Measurements from ENCODE around the gene REC8. TPM values are rescaled to one million over a fixed set of nuclear protein-coding genes. Genes with fewer than 3 reads are reported as not detected.

REC8 gene
- total and polyA plus RNA-seq, 2 of the 13 experiments (the other 11 are each of a cell fraction or from before 2014, with no cell fraction given) = 3.4 to 14.7 TPM

- TF ChIP-seq ZNF597 (CRISPR knock-in tag; IDR thresholded peaks at IDR 0.05) = no peak
- no peak for TF ChIP-seq MAFG (CRISPR knock-in tag; IDR thresholded peaks at IDR 0.05)
- TF ChIP-seq HNF4A (CRISPR knock-in tag; IDR thresholded peaks at IDR 0.05) = peak; percentile 70
- TF ChIP-seq ZEB1 (IDR thresholded peaks at IDR 0.05; ENCODE audit: insufficient replicate concordance, low read depth) = no peak
- peak; percentile 38; the same call in 1 of the 2 replicates for TF ChIP-seq ZBTB39 (CRISPR knock-in tag; IDR thresholded peaks at IDR 0.05)
- TF ChIP-seq CREM (IDR thresholded peaks at IDR 0.05) = peak; percentile 98
- TF ChIP-seq CREM (CRISPR knock-in tag; IDR thresholded peaks at IDR 0.05) = peak; percentile 87
- peak; percentile 99 for TF ChIP-seq ZNF605 (CRISPR knock-in tag; IDR thresholded peaks at IDR 0.05)
- TF ChIP-seq ZSCAN21 (CRISPR knock-in tag; IDR thresholded peaks at IDR 0.05; ENCODE audit: borderline replicate concordance) = peak; percentile 97
- TF ChIP-seq, protein P1, sequence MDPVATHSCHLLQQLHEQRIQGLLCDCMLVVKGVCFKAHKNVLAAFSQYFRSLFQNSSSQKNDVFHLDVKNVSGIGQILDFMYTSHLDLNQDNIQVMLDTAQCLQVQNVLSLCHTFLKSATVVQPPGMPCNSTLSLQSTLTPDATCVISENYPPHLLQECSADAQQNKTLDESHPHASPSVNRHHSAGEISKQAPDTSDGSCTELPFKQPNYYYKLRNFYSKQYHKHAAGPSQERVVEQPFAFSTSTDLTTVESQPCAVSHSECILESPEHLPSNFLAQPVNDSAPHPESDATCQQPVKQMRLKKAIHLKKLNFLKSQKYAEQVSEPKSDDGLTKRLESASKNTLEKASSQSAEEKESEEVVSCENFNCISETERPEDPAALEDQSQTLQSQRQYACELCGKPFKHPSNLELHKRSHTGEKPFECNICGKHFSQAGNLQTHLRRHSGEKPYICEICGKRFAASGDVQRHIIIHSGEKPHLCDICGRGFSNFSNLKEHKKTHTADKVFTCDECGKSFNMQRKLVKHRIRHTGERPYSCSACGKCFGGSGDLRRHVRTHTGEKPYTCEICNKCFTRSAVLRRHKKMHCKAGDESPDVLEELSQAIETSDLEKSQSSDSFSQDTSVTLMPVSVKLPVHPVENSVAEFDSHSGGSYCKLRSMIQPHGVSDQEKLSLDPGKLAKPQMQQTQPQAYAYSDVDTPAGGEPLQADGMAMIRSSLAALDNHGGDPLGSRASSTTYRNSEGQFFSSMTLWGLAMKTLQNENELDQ (CRISPR knock-in tag; IDR thresholded peaks at IDR 0.05; ENCODE audit: borderline replicate concordance) = peak; percentile 90; the same call in 1 of the 2 replicates
- TF ChIP-seq, protein P2, sequence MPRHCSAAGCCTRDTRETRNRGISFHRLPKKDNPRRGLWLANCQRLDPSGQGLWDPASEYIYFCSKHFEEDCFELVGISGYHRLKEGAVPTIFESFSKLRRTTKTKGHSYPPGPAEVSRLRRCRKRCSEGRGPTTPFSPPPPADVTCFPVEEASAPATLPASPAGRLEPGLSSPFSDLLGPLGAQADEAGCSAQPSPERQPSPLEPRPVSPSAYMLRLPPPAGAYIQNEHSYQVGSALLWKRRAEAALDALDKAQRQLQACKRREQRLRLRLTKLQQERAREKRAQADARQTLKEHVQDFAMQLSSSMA (CRISPR knock-in tag; IDR thresholded peaks at IDR 0.05) = peak; percentile 93; the same call in 1 of the 2 replicates
- TF ChIP-seq EP300 (IDR thresholded peaks at IDR 0.05; ENCODE audit: low read depth in 2 of 2, low read length in 2 of 2) = peak in 1 of 2 experiments; percentile 74; a peak in 3 of 4 replicates
- TF ChIP-seq EP300 (CRISPR knock-in tag; IDR thresholded peaks at IDR 0.05; ENCODE audit: borderline replicate concordance) = peak; percentile 71
- peak; percentile 90 for TF ChIP-seq ZNF264 (CRISPR knock-in tag; IDR thresholded peaks at IDR 0.05)
- peak; percentile 100 for TF ChIP-seq ZNF619 (CRISPR knock-in tag; IDR thresholded peaks at IDR 0.05)
- TF ChIP-seq ZXDC (CRISPR knock-in tag; IDR thresholded peaks at IDR 0.05) = no peak
- peak; percentile 98 for TF ChIP-seq KMT2B (CRISPR knock-in tag; IDR thresholded peaks at IDR 0.05)
- TF ChIP-seq SMYD3 (CRISPR knock-in tag; IDR thresholded peaks at IDR 0.05) = peak; percentile 99; the same call in 1 of the 2 replicates
Observed at GRCh38 chr14:24215495-24216344, 43.8 kb downstream of the REC8 start, which contains the start of gene MDP1 (continued).

Data from HepG2 (cell line).